Liver (tissue), 9 donors: ENCODE measurements around the gene TLE2. TPM values are rescaled to one million over a fixed set of nuclear protein-coding genes. Genes with fewer than 3 reads are reported as not detected.

Source experiments
- DNase-seq: peaks from one replicate; pipeline ENCODE4 v3.0.0-alpha.2; 2017; ENCODE audit warnings: low spot score
- H3K27ac ChIP-seq, 2 donors: one replicate each; pipeline ENCODE4 v1.7.0; 2013; ENCODE audit warnings: inconsistent platforms in 2 of 2, low read length in 2 of 2, control low read depth in 1 of 2, low read depth in 1 of 2, mild to moderate bottlenecking in 1 of 2
- H3K27me3 ChIP-seq, 4 donors: one replicate each; pipeline versions ENCODE4 v1.6.1 to v1.7.0; 2013; ENCODE audit warnings: low read length in 3 of 4, inconsistent platforms in 1 of 4, mild to moderate bottlenecking in 1 of 4, moderate library complexity in 1 of 4; ENCODE audit not compliant: control insufficient read depth in 4 of 4, insufficient read depth in 4 of 4
- H3K36me3 ChIP-seq, 4 donors: one replicate each; pipeline versions ENCODE4 v1.6.1 to v1.7.0; 2013; ENCODE audit warnings: low read length in 3 of 4, mild to moderate bottlenecking in 3 of 4, low read depth in 1 of 4, moderate library complexity in 1 of 4; ENCODE audit not compliant: control insufficient read depth in 4 of 4, insufficient read depth in 3 of 4
- H3K4me1 ChIP-seq, 4 donors: one replicate each; pipeline versions ENCODE4 v1.6.1 to v1.7.0; 2013; ENCODE audit warnings: low read length in 3 of 4, mild to moderate bottlenecking in 3 of 4, moderate library complexity in 1 of 4; ENCODE audit not compliant: control insufficient read depth in 4 of 4, insufficient read depth in 4 of 4
- H3K4me3 ChIP-seq, 3 donors: one replicate each; pipeline versions ENCODE4 v1.6.1 to v1.7.0; 2013; ENCODE audit warnings: low read length in 3 of 3, control low read depth in 1 of 3, low read depth in 1 of 3, mild to moderate bottlenecking in 1 of 3
- H3K9ac ChIP-seq, 2 donors: one replicate each; pipeline ENCODE4 v1.7.0; 2013; ENCODE audit warnings: low read length in 2 of 2, mild to moderate bottlenecking in 2 of 2, moderate library complexity in 2 of 2, control low read depth in 1 of 2, low read depth in 1 of 2
- H3K9me3 ChIP-seq, 4 donors: one replicate each; pipeline versions ENCODE4 v1.6.1 to v1.7.0; 2013; ENCODE audit warnings: low read length in 3 of 4; ENCODE audit not compliant: control insufficient read depth in 4 of 4
- ATF3 ChIP-seq: IDR thresholded peaks from 2 replicates; pipeline ENCODE4 v1.6.1; 2016; ENCODE audit warnings: antibody characterized with exemption
- EGR1 ChIP-seq, 2 donors: IDR thresholded peaks; 2 replicates each; pipeline ENCODE4 v1.6.1; 2016 to 2018; ENCODE audit warnings: antibody characterized with exemption in 2 of 2, low read depth in 2 of 2
- FOXA1 ChIP-seq: IDR thresholded peaks from 2 replicates; pipeline ENCODE4 v1.6.1; 2016; ENCODE audit warnings: antibody characterized with exemption
- FOXA2 ChIP-seq: IDR thresholded peaks from 2 replicates; pipeline ENCODE4 v1.6.1; 2016; ENCODE audit warnings: antibody characterized with exemption
- GABPA ChIP-seq, 2 donors: IDR thresholded peaks in 1 of 2; conservative IDR thresholded peaks in 1 of 2; 2 replicates each; pipeline ENCODE4 v1.6.1; 2016; ENCODE audit warnings: antibody characterized with exemption in 2 of 2, mild to moderate bottlenecking in 1 of 2, moderate library complexity in 1 of 2
- HNF4G ChIP-seq: IDR thresholded peaks from 2 replicates; pipeline ENCODE4 v1.6.1; 2016; ENCODE audit warnings: antibody characterized with exemption
- JUND ChIP-seq, 2 donors: IDR thresholded peaks; 2 replicates each; pipeline ENCODE4 v1.6.1; 2016; ENCODE audit warnings: antibody characterized with exemption in 2 of 2
- MAX ChIP-seq: IDR thresholded peaks from 2 replicates; pipeline ENCODE4 v1.6.1; 2016; ENCODE audit warnings: antibody characterized with exemption
- NR2F2 ChIP-seq: IDR thresholded peaks from 2 replicates; pipeline ENCODE4 v1.6.1; 2016; ENCODE audit warnings: antibody characterized with exemption
- RAD21 ChIP-seq, 2 donors: IDR thresholded peaks; 2 replicates each; pipeline ENCODE4 v1.6.1; 2016; ENCODE audit warnings: antibody characterized with exemption in 2 of 2, mild to moderate bottlenecking in 2 of 2
- REST ChIP-seq: IDR thresholded peaks from 2 replicates; pipeline ENCODE4 v1.6.1; 2016; ENCODE audit warnings: antibody characterized with exemption, mild to moderate bottlenecking
- RXRA ChIP-seq, 2 donors: IDR thresholded peaks; 2 replicates each; pipeline ENCODE4 v1.6.1; 2017 to 2018; ENCODE audit warnings: antibody characterized with exemption in 2 of 2, mild to moderate bottlenecking in 1 of 2
- SP1 ChIP-seq: IDR thresholded peaks from 2 replicates; pipeline ENCODE4 v1.6.1; 2018; ENCODE audit warnings: antibody characterized with exemption, mild to moderate bottlenecking
- TAF1 ChIP-seq: conservative IDR thresholded peaks from 2 replicates; pipeline ENCODE4 v1.6.1; 2016; ENCODE audit warnings: antibody characterized with exemption, mild to moderate bottlenecking
- YY1 ChIP-seq: IDR thresholded peaks from 2 replicates; pipeline ENCODE4 v1.6.1; 2016; ENCODE audit warnings: antibody characterized with exemption, mild to moderate bottlenecking
- ZBTB33 ChIP-seq: IDR thresholded peaks from 2 replicates; pipeline ENCODE4 v1.6.1; 2016; ENCODE audit warnings: antibody characterized with exemption
- WGBS: extraction: QIAGEN DNeasy Blood & Tissue Kit; methylation state at CpG from one replicate; pipeline ENCODE4 v1.1.7; 2013; 5-methylcytosine and 5-hydroxymethylcytosine counted together
- polyA plus RNA-seq, 2 donors: library from polyadenylated mRNA; stranded (reverse) in 1 of 2; unstranded in 1 of 2; fragments of 200-250 nt in 1 of 2; fragments of >200 nt in 1 of 2; fragmentation: Nextera tagmentation in 1 of 2; extraction: Ambion mirVana in 1 of 2; gene quantifications; one replicate each; pipeline versions ENCODE4 v1.2.1 to v1.2.3, GENCODE V29; 2013 to 2015
- total RNA-seq, 2 donors: library from RNA; depleted of rRNA; stranded (reverse); fragments of >200 nt; gene quantifications; one replicate each; pipeline ENCODE4 v1.2.3, GENCODE V29; 2014
- TF ChIP-seq, protein P1 (sequence below): fragments of 150-350 bp; IDR thresholded peaks from 2 replicates; pipeline ENCODE4 v1.5.1; 2017; ENCODE audit warnings: improper control_type of control experiment, low read depth, low read length; ENCODE audit not compliant: missing input control
- donor health status: healthy.
- donor health status: healthy.
- donor health status: healthy.
- donor health status: healthy.
- donor health status: healthy.

The TLE2 gene
- total and polyA plus RNA-seq, 4 donors, result 3.6 to 9.3 (median 5.8) TPM

DNA sequence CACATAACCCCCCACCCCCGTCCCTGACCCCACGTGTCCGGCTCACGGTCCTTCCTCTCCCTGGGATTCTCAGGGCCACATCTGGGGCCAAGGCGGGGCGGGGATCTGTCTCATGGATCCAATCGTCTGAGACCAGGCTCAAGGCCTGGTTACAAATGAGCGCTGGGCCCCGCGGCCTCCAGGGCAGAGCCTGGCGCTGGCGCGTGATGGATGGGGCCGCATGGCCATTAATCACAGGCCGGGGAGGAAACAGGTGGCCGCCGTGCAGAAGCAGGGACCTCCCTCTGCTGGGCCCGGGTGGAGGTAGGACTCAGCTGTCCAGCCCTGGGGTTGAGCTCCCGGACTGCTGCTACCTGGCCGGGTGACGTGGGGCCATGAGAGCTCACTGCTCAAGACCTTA is 39.0 kb upstream of the TLE2 start:
- WGBS, result 77% methylated on average over 21 of the region's 21 CpGs
- TF ChIP-seq YY1, result no peak
- no peak for TF ChIP-seq ATF3
- no peak for TF ChIP-seq NR2F2
- TF ChIP-seq MAX, result no peak
- TF ChIP-seq JUND (IDR thresholded peaks at IDR 0.05), result no peak
- TF ChIP-seq EGR1 (IDR thresholded peaks at IDR 0.05; ENCODE audit: low read depth in 2 of 2), result no peak
- TF ChIP-seq SP1, result no peak
- TF ChIP-seq HNF4G, result no peak
- TF ChIP-seq RXRA (IDR thresholded peaks at IDR 0.05), result no peak
- TF ChIP-seq FOXA1, result no peak
- TF ChIP-seq, protein P1, sequence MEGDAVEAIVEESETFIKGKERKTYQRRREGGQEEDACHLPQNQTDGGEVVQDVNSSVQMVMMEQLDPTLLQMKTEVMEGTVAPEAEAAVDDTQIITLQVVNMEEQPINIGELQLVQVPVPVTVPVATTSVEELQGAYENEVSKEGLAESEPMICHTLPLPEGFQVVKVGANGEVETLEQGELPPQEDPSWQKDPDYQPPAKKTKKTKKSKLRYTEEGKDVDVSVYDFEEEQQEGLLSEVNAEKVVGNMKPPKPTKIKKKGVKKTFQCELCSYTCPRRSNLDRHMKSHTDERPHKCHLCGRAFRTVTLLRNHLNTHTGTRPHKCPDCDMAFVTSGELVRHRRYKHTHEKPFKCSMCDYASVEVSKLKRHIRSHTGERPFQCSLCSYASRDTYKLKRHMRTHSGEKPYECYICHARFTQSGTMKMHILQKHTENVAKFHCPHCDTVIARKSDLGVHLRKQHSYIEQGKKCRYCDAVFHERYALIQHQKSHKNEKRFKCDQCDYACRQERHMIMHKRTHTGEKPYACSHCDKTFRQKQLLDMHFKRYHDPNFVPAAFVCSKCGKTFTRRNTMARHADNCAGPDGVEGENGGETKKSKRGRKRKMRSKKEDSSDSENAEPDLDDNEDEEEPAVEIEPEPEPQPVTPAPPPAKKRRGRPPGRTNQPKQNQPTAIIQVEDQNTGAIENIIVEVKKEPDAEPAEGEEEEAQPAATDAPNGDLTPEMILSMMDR, result no peak
- no peak for TF ChIP-seq ZBTB33
- no peaks in the 10 kb centered on the region for H3K27me3 ChIP-seq
- no peak overlapping the region for H3K27ac ChIP-seq
- H3K4me1 ChIP-seq, result peaks cover 0 to 5% (median 0%) of the 10 kb centered on the region in 4 donors
- no peaks in the 10 kb centered on the region for H3K36me3 ChIP-seq
- no peak for DNase-seq
- no peaks in the 10 kb centered on the region for H3K9me3 ChIP-seq
- no peak overlapping the region for H3K4me3 ChIP-seq
- H3K9ac ChIP-seq, result no peak overlapping the region

- TF ChIP-seq FOXA2 (no peak), FOXA1 (no peak), JUND (IDR thresholded peaks at IDR 0.05) (no peak), HNF4G (no peak), REST (no peak), SP1 (no peak), ATF3 (no peak), RAD21 (IDR thresholded peaks at IDR 0.05) (no peak), TAF1 (no peak), RXRA (IDR thresholded peaks at IDR 0.05) (no peak), MAX (no peak), GABPA (IDR thresholded peaks at IDR 0.05 in 1 of 2, conservative IDR thresholded peaks at IDR 0.05 in 1 of 2) (no peak), YY1 (no peak), ZBTB33 (no peak)
- Histone ChIP-seq H3K36me3 (no peaks in the 10 kb centered on the region), H3K4me1 (peaks cover 0 to 5% (median 2%) of the 10 kb centered on the region in 4 donors), H3K27me3 (no peaks in the 10 kb centered on the region), H3K9me3 (no peaks in the 10 kb centered on the region), H3K27ac (no peak overlapping the region), H3K4me3 (no peak overlapping the region), H3K9ac (no peak overlapping the region)
- WGBS, result 93% methylated on average over 9 of the region's 9 CpGs
- no peak for DNase-seq
These were observed 38.5 kb upstream of the TLE2 start for GRCh38 chr19:3067563-3067962.
